ENCODE results near the gene CAPN13. TPM values are rescaled to one million over a fixed set of nuclear protein-coding genes. Genes with fewer than 3 reads are reported as not detected.

CAPN13 gene
- total RNA-seq, 1 experiment from 2014 or later: 5.7 TPM

GRCh38 chr2:30821960-30822359 lies 14.7 kb upstream of the CAPN13 start:
- no peak overlapping the region for H3K18ac ChIP-seq (ENCODE audit: insufficient read length, low read depth, low read length)
- no peak overlapping the region for H2BK20ac ChIP-seq (ENCODE audit: low read depth, low read length, poor library complexity, severe bottlenecking)
- H4K20me1 ChIP-seq (ENCODE audit: control insufficient read depth, insufficient read depth, insufficient read length): no peaks in the 10 kb centered on the region
- no peak overlapping the region for H2AFZ ChIP-seq (ENCODE audit: low read length)
- H3K27me3 ChIP-seq (ENCODE audit: insufficient read depth, low read length): no peaks in the 10 kb centered on the region
- no peak overlapping the region for H2BK15ac ChIP-seq (ENCODE audit: low read depth, low read length)
- peaks cover 2 to 4% (median 3%) of the 10 kb centered on the region in 3 experiments; a peak in 6 of 7 replicates for H3K36me3 Mint-ChIP-seq (ENCODE audit: insufficient read depth in 1 of 3, low read depth in 3 of 3)
- no peak overlapping the region for H4K91ac ChIP-seq (ENCODE audit: insufficient read length, low read depth, low read length)
- no peak overlapping the region for H4K5ac ChIP-seq (ENCODE audit: insufficient read length, low read depth, low read length)
- no peak overlapping the region for H2BK12ac ChIP-seq (ENCODE audit: insufficient read length, low read depth, low read length)
- no peak overlapping the region for H3K4ac ChIP-seq (ENCODE audit: low read depth, low read length)
- no peak overlapping the region for H2AK5ac ChIP-seq (ENCODE audit: insufficient read length, low read length)
- no peak overlapping the region for H3K4me2 ChIP-seq (ENCODE audit: insufficient read depth, insufficient read length, low read length)
- no peak overlapping the region for H4K8ac ChIP-seq (replicated peaks; ENCODE audit: insufficient read length, low read depth, low read length)
- H3K4me1 ChIP-seq (ENCODE audit: insufficient read depth, low read length): no peaks in the 10 kb centered on the region; the same call in 1 of the 2 replicates
- no peak overlapping the region for H3K4me3 Mint-ChIP-seq
- no peaks in the 10 kb centered on the region for H3K79me2 ChIP-seq (ENCODE audit: insufficient read depth, low read length)
- H3K23ac ChIP-seq (ENCODE audit: insufficient read length, low read depth, low read length): no peak overlapping the region
- H3K27ac ChIP-seq (ENCODE audit: insufficient read length, low read depth, low read length): no peak overlapping the region
- H2BK120ac ChIP-seq (ENCODE audit: low read depth, low read length, poor library complexity, severe bottlenecking): no peak overlapping the region
- no peak overlapping the region for H3K27ac Mint-ChIP-seq
- H3K23me2 ChIP-seq (ENCODE audit: insufficient read length, low read depth, low read length, poor library complexity, severe bottlenecking): no peaks in the 10 kb centered on the region
- no peaks in the 10 kb centered on the region for H3K79me1 ChIP-seq (ENCODE audit: insufficient read depth, low read depth, low read length, poor library complexity, severe bottlenecking)
- no CpG with 5 or more reads among the region's 9 CpGs for WGBS (ENCODE audit: extremely low coverage, insufficient read length, low lambda C conversion rate)
- H3K9me3 ChIP-seq (ENCODE audit: control insufficient read depth, low read depth, low read length): no peaks in the 10 kb centered on the region
- H3K14ac ChIP-seq (ENCODE audit: insufficient read depth, low read length): no peak overlapping the region
- no peak for DNase-seq
- H2BK5ac ChIP-seq (ENCODE audit: insufficient read length, low read length): no peak overlapping the region
- no peak overlapping the region for H3K9ac ChIP-seq (ENCODE audit: extremely low read depth, insufficient read length, low read length)
- TF ChIP-seq CTCF (conservative IDR thresholded peaks at IDR 0.05): no peak
- H3K56ac ChIP-seq (ENCODE audit: insufficient read length, low read depth, low read length): no peak overlapping the region
- no peaks in the 10 kb centered on the region; the same call in none of the 2 replicates for H3K27me3 Mint-ChIP-seq (ENCODE audit: low read depth)
- peaks cover 5 to 6% of the 10 kb centered on the region in 2 experiments for H3K9me3 Mint-ChIP-seq
- no peak overlapping the region for H3T11ph ChIP-seq (ENCODE audit: low read length)
- peaks cover 14 to 18% of the 10 kb centered on the region in 2 experiments for H3K4me1 Mint-ChIP-seq
